Measurements from ENCODE around the gene ENC1.
A peak's percentile ranks its signal among the peaks of the same experiment; 100 is the strongest.

GRCh38 chr5:74641735-74642542 lies 1.4 kb upstream of the ENC1 start:
- TF ChIP-seq, protein P1, sequence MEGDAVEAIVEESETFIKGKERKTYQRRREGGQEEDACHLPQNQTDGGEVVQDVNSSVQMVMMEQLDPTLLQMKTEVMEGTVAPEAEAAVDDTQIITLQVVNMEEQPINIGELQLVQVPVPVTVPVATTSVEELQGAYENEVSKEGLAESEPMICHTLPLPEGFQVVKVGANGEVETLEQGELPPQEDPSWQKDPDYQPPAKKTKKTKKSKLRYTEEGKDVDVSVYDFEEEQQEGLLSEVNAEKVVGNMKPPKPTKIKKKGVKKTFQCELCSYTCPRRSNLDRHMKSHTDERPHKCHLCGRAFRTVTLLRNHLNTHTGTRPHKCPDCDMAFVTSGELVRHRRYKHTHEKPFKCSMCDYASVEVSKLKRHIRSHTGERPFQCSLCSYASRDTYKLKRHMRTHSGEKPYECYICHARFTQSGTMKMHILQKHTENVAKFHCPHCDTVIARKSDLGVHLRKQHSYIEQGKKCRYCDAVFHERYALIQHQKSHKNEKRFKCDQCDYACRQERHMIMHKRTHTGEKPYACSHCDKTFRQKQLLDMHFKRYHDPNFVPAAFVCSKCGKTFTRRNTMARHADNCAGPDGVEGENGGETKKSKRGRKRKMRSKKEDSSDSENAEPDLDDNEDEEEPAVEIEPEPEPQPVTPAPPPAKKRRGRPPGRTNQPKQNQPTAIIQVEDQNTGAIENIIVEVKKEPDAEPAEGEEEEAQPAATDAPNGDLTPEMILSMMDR (IDR thresholded peaks at IDR 0.05): peak; percentile 50 to 64 (median 60)
- no peak for TF ChIP-seq EP300 (IDR thresholded peaks at IDR 0.05)
